Measurements from ENCODE around the gene EMP2.
A peak's percentile ranks its signal among the peaks of the same experiment; 100 is the strongest.
"Not testable (repeated sequence)": the region's sequence is repeated elsewhere in the genome, so short reads cannot be mapped to it uniquely, and the experiment has no call there.

EMP2 gene

GRCh38 chr16:10623059-10623458 lies 42.7 kb upstream of the EMP2 start:
- Histone ChIP-seq H3K4me2 (ENCODE audit: low read length) (no peak overlapping the region), H3K36me3 (replicated peaks; ENCODE audit: low read depth, low read length) (no peaks in the 10 kb centered on the region), H3K9me3 (ENCODE audit: insufficient read depth, low read length) (no peaks in the 10 kb centered on the region), H3K27ac (ENCODE audit: low read length) (no peak overlapping the region), H2AFZ (ENCODE audit: low read depth, low read length) (no peak overlapping the region), H4K20me1 (ENCODE audit: insufficient read depth, low read length) (no peaks in the 10 kb centered on the region), H3K79me2 (ENCODE audit: low read length) (no peaks in the 10 kb centered on the region), H3K9ac (ENCODE audit: low read length) (no peak overlapping the region), H3K4me3 (ENCODE audit: low read length) (no peak overlapping the region), H3K4me1 (ENCODE audit: low read length) (peaks cover 7% of the 10 kb centered on the region), H3K27me3 (ENCODE audit: low read depth, low read length) (peaks cover 2% of the 10 kb centered on the region; the same call in 1 of the 2 replicates)
- no peak for TF ChIP-seq EZH2phosphoT487 (IDR thresholded peaks at IDR 0.05; ENCODE audit: low read depth)

GRCh38 chr16:10622036-10622921 lies 41.9 kb upstream of the EMP2 start:
- Histone ChIP-seq H3K79me2 (ENCODE audit: low read length) (no peaks in the 10 kb centered on the region), H3K4me1 (ENCODE audit: low read length) (peaks cover 7% of the 10 kb centered on the region), H3K9me3 (ENCODE audit: insufficient read depth, low read length) (no peaks in the 10 kb centered on the region), H4K20me1 (ENCODE audit: insufficient read depth, low read length) (no peaks in the 10 kb centered on the region), H3K9ac (ENCODE audit: low read length) (no peak overlapping the region), H3K4me3 (ENCODE audit: low read length) (no peak overlapping the region), H2AFZ (ENCODE audit: low read depth, low read length) (no peak overlapping the region), H3K27me3 (ENCODE audit: low read depth, low read length) (peaks cover 7% of the 10 kb centered on the region; the same call in 1 of the 2 replicates), H3K36me3 (replicated peaks; ENCODE audit: low read depth, low read length) (no peaks in the 10 kb centered on the region), H3K4me2 (ENCODE audit: low read length) (no peak overlapping the region), H3K27ac (ENCODE audit: low read length) (no peak overlapping the region)
- no peak for TF ChIP-seq CTCF (IDR thresholded peaks at IDR 0.05; ENCODE audit: low read depth, low read length)
- TF ChIP-seq EZH2phosphoT487 (IDR thresholded peaks at IDR 0.05; ENCODE audit: low read depth) = no peak

GRCh38 chr16:10621216-10621949 lies 41.0 kb upstream of the EMP2 start:
- not testable (repeated sequence) for H3K4me3 ChIP-seq (ENCODE audit: low read length); H3K79me2 ChIP-seq (ENCODE audit: low read length); H4K20me1 ChIP-seq (ENCODE audit: insufficient read depth, low read length); H3K4me1 ChIP-seq (ENCODE audit: low read length); H3K4me2 ChIP-seq (ENCODE audit: low read length); H2AFZ ChIP-seq (ENCODE audit: low read depth, low read length); H3K9me3 ChIP-seq (ENCODE audit: insufficient read depth, low read length); H3K36me3 ChIP-seq (replicated peaks; ENCODE audit: low read depth, low read length); H3K27me3 ChIP-seq (ENCODE audit: low read depth, low read length); H3K9ac ChIP-seq (ENCODE audit: low read length); H3K27ac ChIP-seq (ENCODE audit: low read length)

- H3K9ac ChIP-seq (ENCODE audit: low read length) = no peak overlapping the region
- no peak overlapping the region for H2AFZ ChIP-seq (ENCODE audit: low read depth, low read length)
- H4K20me1 ChIP-seq (ENCODE audit: insufficient read depth, low read length) = no peaks in the 10 kb centered on the region
- TF ChIP-seq CTCF (IDR thresholded peaks at IDR 0.05; ENCODE audit: low read depth, low read length) = no peak
- TF ChIP-seq EZH2phosphoT487 (IDR thresholded peaks at IDR 0.05; ENCODE audit: low read depth) = no peak
- H3K79me2 ChIP-seq (ENCODE audit: low read length) = no peaks in the 10 kb centered on the region
- no peaks in the 10 kb centered on the region for H3K36me3 ChIP-seq (replicated peaks; ENCODE audit: low read depth, low read length)
- peak overlapping the region; percentile 59; the same call in 1 of the 2 replicates for H3K4me2 ChIP-seq (ENCODE audit: low read length)
- no peak overlapping the region for H3K27ac ChIP-seq (ENCODE audit: low read length)
- H3K4me1 ChIP-seq (ENCODE audit: low read length) = no peaks in the 10 kb centered on the region
- peaks cover 7% of the 10 kb centered on the region; the same call in 1 of the 2 replicates for H3K27me3 ChIP-seq (ENCODE audit: low read depth, low read length)
- H3K9me3 ChIP-seq (ENCODE audit: insufficient read depth, low read length) = no peaks in the 10 kb centered on the region
- H3K4me3 ChIP-seq (ENCODE audit: low read length) = 0 out of 2 replicates have a peak overlapping the region, but pooled peaks have one; percentile 61
Observed at GRCh38 chr16:10620120-10620519, 39.7 kb upstream of the EMP2 start.

Data from OCI-LY3 (cell line).